ENCODE results near the gene COG3.

The COG3 gene

GRCh38 chr13:45540195-45540594 is 75.5 kb downstream of the COG3 start:
- ATAC-seq (no peak), DNase-seq (no peak)
- H3K27ac Mint-ChIP-seq: no peak overlapping the region
- no peaks in the 10 kb centered on the region for H3K4me1 Mint-ChIP-seq
- H3K9me3 Mint-ChIP-seq: no peaks in the 10 kb centered on the region
- no peaks in the 10 kb centered on the region for H3K36me3 Mint-ChIP-seq (ENCODE audit: low read depth)
- no peak overlapping the region for H3K4me3 Mint-ChIP-seq
- H3K27me3 Mint-ChIP-seq: no peaks in the 10 kb centered on the region

- no peak for ATAC-seq
- no peak for DNase-seq
- no peak overlapping the region for H3K4me3 Mint-ChIP-seq
- no peak overlapping the region for H3K27ac Mint-ChIP-seq
- no peaks in the 10 kb centered on the region for H3K9me3 Mint-ChIP-seq
- no peaks in the 10 kb centered on the region for H3K27me3 Mint-ChIP-seq
- no peaks in the 10 kb centered on the region for H3K36me3 Mint-ChIP-seq (ENCODE audit: low read depth)
- no peaks in the 10 kb centered on the region for H3K4me1 Mint-ChIP-seq
Measured at GRCh38 chr13:45540864-45541263, 76.1 kb downstream of the COG3 start.

- Mint-ChIP-seq H3K4me3 (no peak overlapping the region), H3K27ac (no peak overlapping the region), H3K9me3 (no peaks in the 10 kb centered on the region), H3K27me3 (no peaks in the 10 kb centered on the region), H3K4me1 (no peaks in the 10 kb centered on the region), H3K36me3 (ENCODE audit: low read depth) (no peaks in the 10 kb centered on the region)
- no peak for ATAC-seq
- DNase-seq: no peak
Measured at GRCh38 chr13:45541806-45542205, 77.1 kb downstream of the COG3 start.

GRCh38 chr13:45542391-45542790 is 77.7 kb downstream of the COG3 start:
- Mint-ChIP-seq H3K4me3 (no peak overlapping the region), H3K27me3 (no peaks in the 10 kb centered on the region), H3K9me3 (no peaks in the 10 kb centered on the region), H3K27ac (no peak overlapping the region), H3K4me1 (no peaks in the 10 kb centered on the region), H3K36me3 (ENCODE audit: low read depth) (no peaks in the 10 kb centered on the region)
- no peak for DNase-seq
- no peak for ATAC-seq

- no peaks in the 10 kb centered on the region for H3K4me1 Mint-ChIP-seq
- no peaks in the 10 kb centered on the region for H3K36me3 Mint-ChIP-seq (ENCODE audit: low read depth)
- H3K27ac Mint-ChIP-seq: no peak overlapping the region
- ATAC-seq (no peak), DNase-seq (no peak)
- no peaks in the 10 kb centered on the region for H3K27me3 Mint-ChIP-seq
- no peaks in the 10 kb centered on the region for H3K9me3 Mint-ChIP-seq
- H3K4me3 Mint-ChIP-seq: no peak overlapping the region
Measured at GRCh38 chr13:45542878-45543277, 78.1 kb downstream of the COG3 start.

GRCh38 chr13:45544520-45544919 is 79.8 kb downstream of the COG3 start:
- H3K27me3 Mint-ChIP-seq: peaks cover 2% of the 10 kb centered on the region
- H3K4me1 Mint-ChIP-seq: no peaks in the 10 kb centered on the region
- no peak overlapping the region for H3K4me3 Mint-ChIP-seq
- ATAC-seq (no peak), DNase-seq (no peak)
- no peaks in the 10 kb centered on the region for H3K36me3 Mint-ChIP-seq (ENCODE audit: low read depth)
- no peak overlapping the region for H3K27ac Mint-ChIP-seq
- H3K9me3 Mint-ChIP-seq: no peaks in the 10 kb centered on the region

GRCh38 chr13:45545686-45546409 is 81.1 kb downstream of the COG3 start:
- H3K4me1 Mint-ChIP-seq: no peaks in the 10 kb centered on the region
- no peaks in the 10 kb centered on the region for H3K36me3 Mint-ChIP-seq (ENCODE audit: low read depth)
- peaks cover 5% of the 10 kb centered on the region for H3K27me3 Mint-ChIP-seq
- DNase-seq (no peak), ATAC-seq (peak; percentile 46)
- H3K27ac Mint-ChIP-seq: no peak overlapping the region
- no peak overlapping the region for H3K4me3 Mint-ChIP-seq
- no peaks in the 10 kb centered on the region for H3K9me3 Mint-ChIP-seq

- no peaks in the 10 kb centered on the region for H3K9me3 Mint-ChIP-seq
- H3K36me3 Mint-ChIP-seq (ENCODE audit: low read depth): no peaks in the 10 kb centered on the region
- H3K27ac Mint-ChIP-seq: no peak overlapping the region
- no peak for ATAC-seq
- DNase-seq: no peak
- no peaks in the 10 kb centered on the region for H3K4me1 Mint-ChIP-seq
- no peak overlapping the region for H3K4me3 Mint-ChIP-seq
- H3K27me3 Mint-ChIP-seq: peaks cover 5% of the 10 kb centered on the region
Measured at GRCh38 chr13:45546410-45546765, 81.6 kb downstream of the COG3 start.

GRCh38 chr13:45548281-45548680 is 83.5 kb downstream of the COG3 start:
- Mint-ChIP-seq H3K27ac (no peak overlapping the region), H3K36me3 (ENCODE audit: low read depth) (no peaks in the 10 kb centered on the region), H3K27me3 (peaks cover 5% of the 10 kb centered on the region), H3K4me1 (no peaks in the 10 kb centered on the region), H3K4me3 (no peak overlapping the region), H3K9me3 (no peaks in the 10 kb centered on the region)
- DNase-seq (no peak), ATAC-seq (no peak)

GRCh38 chr13:45554604-45555109 is 89.9 kb downstream of the COG3 start:
- Mint-ChIP-seq H3K4me1 (no peaks in the 10 kb centered on the region), H3K36me3 (ENCODE audit: low read depth) (no peaks in the 10 kb centered on the region), H3K27me3 (peaks cover 5% of the 10 kb centered on the region), H3K27ac (no peak overlapping the region), H3K4me3 (no peak overlapping the region), H3K9me3 (no peaks in the 10 kb centered on the region)
- ATAC-seq (no peak), DNase-seq (no peak)

GRCh38 chr13:45564133-45564776 is 99.5 kb downstream of the COG3 start:
- peak; percentile 75 for ATAC-seq

GRCh38 chr13:45565331-45565730 is 100.6 kb downstream of the COG3 start:
- Mint-ChIP-seq H3K4me1 (peaks cover 2% of the 10 kb centered on the region), H3K9me3 (no peaks in the 10 kb centered on the region), H3K36me3 (ENCODE audit: low read depth) (no peaks in the 10 kb centered on the region), H3K27ac (no peak overlapping the region), H3K4me3 (no peak overlapping the region), H3K27me3 (no peaks in the 10 kb centered on the region)
- DNase-seq (no peak), ATAC-seq (no peak)

More at GRCh38 chr13:45564133-45564776, 99.5 kb downstream of the COG3 start:
- no peaks in the 10 kb centered on the region for H3K36me3 Mint-ChIP-seq (ENCODE audit: low read depth)
- H3K27me3 Mint-ChIP-seq: peaks cover 1% of the 10 kb centered on the region
- no peak overlapping the region for H3K27ac Mint-ChIP-seq
- no peaks in the 10 kb centered on the region for H3K9me3 Mint-ChIP-seq
- H3K4me3 Mint-ChIP-seq: no peak overlapping the region
- peaks cover 3% of the 10 kb centered on the region for H3K4me1 Mint-ChIP-seq
- no peak for DNase-seq

GRCh38 chr13:45575146-45575829 is 110.5 kb downstream of the COG3 start:
- H3K9me3 Mint-ChIP-seq: no peaks in the 10 kb centered on the region
- no peak for ATAC-seq
- peaks cover 15% of the 10 kb centered on the region for H3K27me3 Mint-ChIP-seq
- H3K4me1 Mint-ChIP-seq: no peaks in the 10 kb centered on the region
- H3K27ac Mint-ChIP-seq: no peak overlapping the region
- DNase-seq: no peak
- H3K36me3 Mint-ChIP-seq (ENCODE audit: low read depth): no peaks in the 10 kb centered on the region
- H3K4me3 Mint-ChIP-seq: no peak overlapping the region

- H3K36me3 Mint-ChIP-seq (ENCODE audit: low read depth): no peaks in the 10 kb centered on the region
- no peak overlapping the region for H3K27ac Mint-ChIP-seq
- H3K9me3 Mint-ChIP-seq: no peaks in the 10 kb centered on the region
- H3K27me3 Mint-ChIP-seq: peaks cover 13% of the 10 kb centered on the region
- DNase-seq: no peak
- ATAC-seq: no peak
- no peaks in the 10 kb centered on the region for H3K4me1 Mint-ChIP-seq
- H3K4me3 Mint-ChIP-seq: no peak overlapping the region
Measured at GRCh38 chr13:45575830-45576180, 111.1 kb downstream of the COG3 start.

GRCh38 chr13:45576466-45576865 is 111.7 kb downstream of the COG3 start:
- no peaks in the 10 kb centered on the region for H3K36me3 Mint-ChIP-seq (ENCODE audit: low read depth)
- no peaks in the 10 kb centered on the region for H3K9me3 Mint-ChIP-seq
- peaks cover 13% of the 10 kb centered on the region for H3K27me3 Mint-ChIP-seq

More at GRCh38 chr13:45576466-45576865, 111.7 kb downstream of the COG3 start:
- Mint-ChIP-seq H3K4me3 (no peak overlapping the region), H3K4me1 (no peaks in the 10 kb centered on the region), H3K27ac (no peak overlapping the region)
- DNase-seq (no peak), ATAC-seq (no peak)
